Hepatocyte (in vitro differentiated cells): Measurements from ENCODE around the gene MGAT5B.

ENCODE experiments used
- CTCF ChIP-seq: fragments of 200-600 bp; sonication (generic); IDR thresholded peaks from 2 replicates; pipeline ENCODE4 v1.5.1; 2016; ENCODE audit warnings: antibody characterized with exemption, mild to moderate bottlenecking; ENCODE audit not compliant: poor library complexity
- EZH2 ChIP-seq: fragments of 200-600 bp; sonication (generic); IDR thresholded peaks from 2 replicates; pipeline ENCODE4 v1.6.1; 2016; ENCODE audit warnings: antibody characterized with exemption, mild to moderate bottlenecking, borderline replicate concordance
- EZH2phosphoT487 ChIP-seq: fragments of 200-600 bp; sonication (generic); IDR thresholded peaks from one replicate; pipeline ENCODE4 v1.6.1; 2018; ENCODE audit warnings: antibody characterized with exemption, mild to moderate bottlenecking, low read depth, moderate library complexity; ENCODE audit not compliant: unreplicated experiment, severe bottlenecking

GRCh38 chr17:76989519-76989918 is 121.3 kb downstream of the MGAT5B start:
- TF ChIP-seq CTCF = no peak
- TF ChIP-seq EZH2phosphoT487 = no peak
- TF ChIP-seq EZH2 = no peak
